Mononuclear cell (primary cell): Measurements from ENCODE around the gene GPRIN2. TPM values are rescaled to one million over a fixed set of nuclear protein-coding genes. Genes with fewer than 3 reads are reported as not detected.
"Not testable (repeated sequence)": the region's sequence is repeated elsewhere in the genome, so short reads cannot be mapped to it uniquely, and the experiment has no call there.

Experiments
- H3K27me3 ChIP-seq: 2 replicates; pipeline ENCODE4 v1.6.0; 2011; ENCODE audit warnings: low read length, control low read depth; ENCODE audit not compliant: insufficient read depth
- H3K4me1 ChIP-seq: 2 replicates; pipeline ENCODE4 v1.5.1; 2011; ENCODE audit warnings: mild to moderate bottlenecking, low read length, control low read depth; ENCODE audit not compliant: insufficient read depth
- H3K4me3 ChIP-seq: 2 replicates; pipeline ENCODE4 v1.5.1; 2011; ENCODE audit warnings: mild to moderate bottlenecking, low read length, moderate library complexity
- H3K9me3 ChIP-seq: 2 replicates; pipeline ENCODE4 v1.5.1; 2011; ENCODE audit warnings: low read depth, mild to moderate bottlenecking, control low read depth, low read length
- total RNA-seq: library from RNA; depleted of rRNA; stranded (reverse); fragments of >200 nt; gene quantifications from one replicate; pipeline ENCODE4 v1.2.3, GENCODE V29; 2012

The GPRIN2 gene
- not detected for total RNA-seq

DNA sequence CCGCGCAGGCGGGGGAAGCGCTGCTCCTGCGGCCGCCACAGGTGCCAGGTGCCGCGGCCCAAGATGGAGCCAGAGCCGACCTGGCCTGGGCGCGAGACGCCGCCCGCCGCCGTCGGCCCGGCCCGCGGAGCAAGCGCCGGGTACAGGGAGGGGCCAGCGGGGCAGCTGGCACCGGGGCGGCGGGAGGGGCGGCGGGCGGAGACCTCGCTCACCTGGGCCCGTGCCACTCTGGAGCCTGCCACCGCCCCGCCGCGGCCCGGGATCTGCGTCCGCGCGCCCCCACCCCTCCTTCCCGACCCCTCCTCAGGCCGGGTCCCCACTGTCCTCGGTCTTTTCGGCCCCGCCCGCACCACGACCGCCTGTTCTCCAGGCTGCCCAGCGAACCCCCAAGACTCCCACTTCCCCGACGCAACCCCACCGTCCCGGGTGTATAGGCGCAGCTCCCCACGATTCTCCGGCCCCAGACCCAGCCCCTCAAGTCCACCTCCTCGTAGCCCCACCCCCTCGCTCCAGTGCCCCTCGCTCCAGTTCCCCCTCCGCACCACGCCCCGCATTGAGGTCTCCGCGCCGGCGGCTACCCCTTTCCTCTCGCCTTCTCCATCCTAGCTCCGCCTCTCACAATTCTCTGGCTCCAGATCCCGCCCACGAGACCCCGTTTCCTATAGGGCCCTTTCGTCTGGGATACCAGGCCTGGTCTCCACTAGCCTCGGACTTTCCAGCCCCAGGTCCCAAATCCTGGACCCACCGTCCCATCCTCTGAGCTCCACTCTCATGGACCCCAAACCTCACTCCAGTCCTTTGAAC lies at the start of gene GPRIN2:
GPRIN2 (minus strand) TSS at position 144 of the 804 bp plus-strand sequence. CDS start 5,922 bp downstream, outside the sequence.
- Histone ChIP-seq H3K9me3 (no peaks in the 10 kb centered on the region), H3K4me3 (no peak within 1 kb of the TSS), H3K27me3 (peaks cover 45% of the 10 kb centered on the region), H3K4me1 (no peaks in the 10 kb centered on the region)

DNA sequence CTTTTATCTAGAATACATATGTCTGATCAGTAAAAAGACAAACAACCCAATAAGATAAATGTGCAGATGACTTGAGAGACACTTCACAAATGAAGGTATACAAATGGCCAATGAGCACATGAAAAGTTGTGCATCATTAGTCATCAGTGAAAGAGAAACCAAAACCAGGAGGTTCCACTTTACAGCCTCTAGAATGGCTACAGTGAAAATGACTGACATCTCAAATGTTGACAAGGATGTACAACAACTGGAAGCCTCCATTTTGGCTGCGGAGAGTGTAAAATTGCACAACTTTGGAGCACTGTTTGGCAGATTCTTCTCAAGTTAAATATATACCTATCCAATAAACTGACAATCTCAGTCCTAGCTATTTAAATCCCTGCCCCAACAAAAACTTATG lies 44.1 kb upstream of the GPRIN2 start:
- H3K27me3 ChIP-seq, H3K9me3 ChIP-seq, H3K4me3 ChIP-seq, H3K4me1 ChIP-seq: not testable (repeated sequence)

DNA sequence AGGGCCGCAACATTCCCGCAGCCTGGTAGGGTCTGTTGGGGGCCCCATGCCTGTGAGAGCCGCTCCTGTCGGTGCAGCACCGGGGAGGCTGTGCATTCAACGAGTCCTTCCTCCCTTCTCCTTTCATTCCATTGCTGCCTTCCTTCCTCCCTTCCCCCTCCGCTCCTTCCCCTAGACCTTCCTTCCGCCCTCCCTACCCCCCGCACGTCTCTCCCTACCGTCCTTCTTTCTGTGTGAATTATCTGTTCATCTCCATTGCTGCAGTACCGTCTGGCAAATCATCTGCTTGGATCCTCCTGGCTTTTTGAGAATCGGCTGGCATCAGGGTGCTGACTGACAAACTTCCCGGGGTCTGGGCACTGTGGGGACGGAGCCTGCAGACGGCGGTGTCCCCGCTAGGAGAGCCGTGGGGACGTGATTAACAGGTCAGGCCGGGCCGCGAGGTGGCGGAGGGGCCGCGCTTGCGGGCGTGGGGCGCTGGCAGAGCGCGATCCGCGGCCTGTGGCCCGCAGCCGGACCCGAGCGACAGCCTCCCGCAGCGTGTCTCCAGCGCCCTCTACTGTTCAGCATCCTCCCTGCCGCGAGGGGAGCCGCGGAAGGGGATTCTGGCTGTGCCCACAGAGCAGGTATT lies 41.3 kb upstream of the GPRIN2 start:
- not testable (repeated sequence) for H3K4me1 ChIP-seq, H3K9me3 ChIP-seq, H3K27me3 ChIP-seq, H3K4me3 ChIP-seq

DNA sequence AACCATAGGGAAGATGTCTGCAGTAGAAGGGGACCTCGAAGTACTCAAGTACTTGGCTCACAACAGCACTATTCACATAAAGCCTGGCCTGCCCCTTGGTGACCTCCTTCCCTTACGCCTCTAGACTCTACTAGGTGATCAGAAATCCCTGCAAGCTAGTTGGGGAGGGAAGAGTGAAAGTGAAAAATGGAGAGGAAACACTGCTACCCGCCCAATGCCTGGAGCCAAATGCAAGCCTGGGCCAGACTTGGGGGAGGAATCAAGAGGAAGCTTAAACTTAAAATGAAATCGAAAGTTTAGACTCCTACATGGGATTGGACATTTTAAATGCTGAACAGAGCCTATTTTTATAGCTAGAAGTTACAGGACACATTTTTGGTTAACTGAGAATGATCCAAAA lies 40.1 kb upstream of the GPRIN2 start:
- not testable (repeated sequence) for H3K4me1 ChIP-seq, H3K27me3 ChIP-seq, H3K9me3 ChIP-seq, H3K4me3 ChIP-seq

DNA sequence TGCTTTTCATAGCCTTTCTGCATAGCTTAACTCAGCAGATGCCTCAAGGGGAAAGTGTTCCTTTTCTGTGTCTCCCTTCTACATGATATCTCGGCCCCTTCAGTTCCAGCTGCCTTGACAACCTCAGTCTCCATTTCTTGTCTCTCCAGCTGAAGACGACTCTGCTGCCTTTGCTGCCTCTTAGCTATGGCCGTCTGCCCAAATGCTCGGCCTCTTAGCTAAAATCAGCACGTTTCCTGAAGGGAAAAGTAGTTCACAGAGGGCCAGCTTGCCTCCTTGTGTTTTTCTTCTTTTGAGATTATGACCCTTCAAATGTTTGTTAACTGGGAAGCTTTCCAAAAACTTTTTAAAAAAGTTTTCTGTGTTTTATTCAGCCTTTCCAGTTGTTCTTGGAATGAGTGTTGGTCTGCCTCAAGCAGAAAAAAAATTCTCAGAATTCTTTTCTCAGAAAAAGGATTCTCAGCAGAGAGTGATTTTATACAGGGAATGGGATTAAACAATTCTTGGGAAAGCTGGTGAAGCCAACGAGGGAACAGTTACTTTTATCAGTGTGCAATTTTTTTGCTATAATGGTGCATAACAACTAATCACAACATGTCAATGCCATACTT lies 38.1 kb upstream of the GPRIN2 start:
- H3K9me3 ChIP-seq, H3K4me3 ChIP-seq, H3K4me1 ChIP-seq, H3K27me3 ChIP-seq: not testable (repeated sequence)

DNA sequence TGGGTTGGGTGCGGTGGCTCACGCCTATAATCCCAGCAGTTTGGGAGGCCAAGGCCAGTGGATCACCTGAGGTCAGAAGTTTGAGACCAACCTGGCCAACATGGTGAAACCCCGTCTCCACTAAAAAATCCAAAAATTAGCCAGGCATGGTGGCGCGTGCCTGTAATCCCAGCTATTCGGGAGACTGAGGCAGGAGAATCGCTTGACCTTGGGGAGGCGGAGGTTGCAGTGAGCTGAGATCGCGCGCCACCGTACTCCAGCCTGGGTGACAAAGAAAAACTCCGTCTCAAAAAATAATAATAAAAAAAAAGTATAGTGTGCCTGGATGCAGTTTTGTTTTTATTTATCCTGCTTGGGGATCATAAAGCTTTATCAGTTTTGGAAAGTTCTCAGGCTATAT lies 36.8 kb upstream of the GPRIN2 start:
- not testable (repeated sequence) for H3K4me1 ChIP-seq, H3K9me3 ChIP-seq, H3K27me3 ChIP-seq, H3K4me3 ChIP-seq

DNA sequence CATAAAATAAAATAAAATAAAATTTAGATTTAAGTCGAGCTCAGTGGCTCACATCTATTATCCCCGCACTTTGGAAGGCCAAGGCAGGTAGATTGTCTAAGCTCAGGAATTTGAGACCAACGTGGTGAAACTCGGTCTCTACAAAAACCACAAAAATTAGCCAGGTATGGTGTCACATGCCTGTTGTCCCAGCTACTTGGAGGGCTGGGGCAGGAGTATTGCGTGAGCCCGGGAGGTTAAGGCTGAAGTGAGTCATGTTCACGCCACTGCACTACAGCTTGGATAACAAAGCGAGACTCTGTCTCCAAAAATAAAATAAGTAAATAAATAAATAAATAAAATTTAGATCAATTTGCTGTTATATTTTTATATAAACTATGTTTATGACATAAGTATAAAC lies 34.6 kb upstream of the GPRIN2 start:
- not testable (repeated sequence) for H3K4me3 ChIP-seq, H3K4me1 ChIP-seq, H3K9me3 ChIP-seq, H3K27me3 ChIP-seq

DNA sequence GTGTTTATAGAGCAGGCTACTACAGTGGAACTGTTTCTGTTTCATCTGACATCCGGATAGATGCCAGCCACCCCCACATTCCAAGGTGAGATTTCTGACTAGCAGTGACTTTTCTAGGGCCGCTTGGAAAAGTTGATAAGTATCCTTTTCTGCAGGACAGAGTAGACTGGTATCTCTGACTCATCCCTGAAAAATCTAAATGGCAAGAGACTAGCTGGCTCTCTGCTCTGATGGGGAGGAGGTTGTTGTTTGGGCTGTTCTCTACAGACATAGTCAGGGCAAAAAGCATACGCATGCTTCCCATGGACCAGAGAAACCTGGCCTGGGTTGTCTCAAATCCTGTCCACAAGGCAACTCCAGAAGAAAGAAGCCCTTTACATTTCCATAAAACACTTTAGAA lies 33.1 kb upstream of the GPRIN2 start:
- not testable (repeated sequence) for H3K27me3 ChIP-seq, H3K4me1 ChIP-seq, H3K4me3 ChIP-seq, H3K9me3 ChIP-seq

DNA sequence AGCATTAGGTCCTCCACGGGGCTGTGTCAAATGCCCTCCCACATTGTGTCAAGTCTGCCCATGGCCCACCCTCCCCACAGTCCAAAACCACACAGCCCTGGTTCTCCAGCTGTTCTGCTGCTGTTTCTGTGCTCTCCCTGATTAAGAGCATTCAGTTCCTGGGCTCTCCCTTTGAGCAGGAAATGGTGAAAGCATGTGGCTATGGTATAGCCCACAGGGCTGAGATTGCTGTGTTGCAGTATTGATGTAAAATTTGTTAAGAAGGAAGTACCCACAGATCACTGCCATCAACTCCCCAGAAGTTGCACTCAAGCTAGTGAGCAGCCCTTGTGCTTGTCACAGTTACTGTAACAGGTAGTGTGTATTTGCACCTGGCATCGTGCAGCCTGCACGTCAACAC lies 31.8 kb upstream of the GPRIN2 start:
- not testable (repeated sequence) for H3K9me3 ChIP-seq, H3K4me3 ChIP-seq, H3K27me3 ChIP-seq, H3K4me1 ChIP-seq

DNA sequence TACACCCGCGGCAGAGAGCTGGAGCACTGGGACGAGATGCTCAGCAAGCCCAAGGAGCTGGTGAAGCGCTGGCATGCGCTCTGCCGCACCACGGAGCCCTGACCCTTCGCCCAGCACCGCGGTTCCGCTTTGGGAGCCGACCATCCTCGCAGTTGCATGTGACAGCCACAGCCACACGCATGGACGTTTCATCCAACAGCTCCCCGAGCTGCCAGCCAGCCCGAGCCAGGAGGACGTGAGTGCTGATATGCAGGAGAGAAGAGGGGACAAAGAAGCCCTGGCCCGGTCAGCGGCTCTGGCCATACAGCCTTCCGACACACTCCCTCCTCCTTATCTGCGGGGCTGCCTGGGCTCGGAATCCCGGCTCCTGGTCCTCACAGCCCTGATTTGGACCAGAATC lies 31.1 kb upstream of the GPRIN2 start:
- H3K27me3 ChIP-seq, H3K4me1 ChIP-seq, H3K9me3 ChIP-seq: not testable (repeated sequence)

DNA sequence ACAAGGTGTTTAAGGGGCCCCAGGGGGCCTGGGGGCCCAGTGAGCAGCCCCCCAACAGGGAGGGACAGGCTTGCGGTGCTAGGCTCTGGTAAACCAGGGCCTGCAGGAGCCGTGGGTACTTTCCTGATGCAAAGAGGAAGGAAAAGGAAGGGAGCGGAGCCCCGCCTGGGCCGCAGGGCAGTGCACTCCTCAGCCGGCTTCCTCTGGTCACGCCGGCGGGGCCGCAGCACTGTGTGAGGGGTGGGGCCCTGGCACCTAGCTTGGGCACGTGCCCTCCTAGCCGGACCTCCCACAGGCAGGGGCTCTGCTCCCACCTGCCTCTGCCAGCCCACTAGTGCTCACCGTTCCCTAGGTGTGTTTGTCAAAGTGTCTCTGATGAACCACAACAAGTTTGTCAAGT lies 28.8 kb upstream of the GPRIN2 start:
- not testable (repeated sequence) for H3K4me3 ChIP-seq

More for the DNA sequence above, 31.1 kb upstream of the GPRIN2 start:
- not testable (repeated sequence) for H3K4me3 ChIP-seq

DNA sequence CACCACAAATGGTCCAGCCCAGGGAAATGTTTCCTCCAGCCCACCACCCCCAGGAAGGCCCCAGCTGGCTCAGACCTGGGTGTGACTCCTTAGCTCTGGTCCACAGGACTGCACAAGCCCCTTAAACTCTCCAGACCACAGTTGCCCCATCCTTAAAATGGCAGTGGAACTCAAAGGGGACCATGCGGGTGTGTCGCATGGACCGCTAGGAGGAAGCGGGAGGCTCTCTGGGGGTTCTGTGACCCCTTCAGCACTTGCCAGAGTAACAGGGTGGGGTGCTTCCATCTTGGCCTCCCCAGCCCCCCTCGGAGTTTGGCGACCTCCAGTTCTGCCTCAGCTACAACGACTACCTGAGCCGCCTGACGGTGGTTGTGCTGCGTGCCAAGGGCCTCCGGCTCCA lies 27.7 kb upstream of the GPRIN2 start:
- H3K4me1 ChIP-seq, H3K9me3 ChIP-seq, H3K4me3 ChIP-seq, H3K27me3 ChIP-seq: not testable (repeated sequence)

More for the DNA sequence above, 28.8 kb upstream of the GPRIN2 start:
- not testable (repeated sequence) for H3K4me1 ChIP-seq, H3K9me3 ChIP-seq, H3K27me3 ChIP-seq

DNA sequence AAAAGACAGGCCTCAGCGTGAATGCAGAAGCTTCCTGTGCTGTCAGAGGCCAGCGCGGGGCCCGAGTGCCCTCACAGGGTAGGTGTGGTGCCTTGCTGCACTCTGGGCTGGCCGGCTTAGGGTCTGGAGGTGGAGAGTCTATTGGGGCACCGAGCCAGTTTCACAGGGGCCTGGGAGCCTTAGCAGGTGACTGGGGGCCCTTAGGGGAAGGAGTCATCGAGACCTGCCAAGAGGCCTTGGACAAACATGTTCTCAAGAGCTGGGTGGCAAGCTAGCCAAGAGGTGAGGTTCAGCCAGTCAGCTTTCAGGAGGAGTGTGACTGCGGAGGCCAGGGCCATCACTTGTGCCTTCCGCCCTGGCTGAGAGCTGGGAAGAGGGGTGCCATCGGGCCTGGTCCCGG lies 26.1 kb upstream of the GPRIN2 start:
- H3K4me1 ChIP-seq, H3K27me3 ChIP-seq, H3K4me3 ChIP-seq, H3K9me3 ChIP-seq: not testable (repeated sequence)

DNA sequence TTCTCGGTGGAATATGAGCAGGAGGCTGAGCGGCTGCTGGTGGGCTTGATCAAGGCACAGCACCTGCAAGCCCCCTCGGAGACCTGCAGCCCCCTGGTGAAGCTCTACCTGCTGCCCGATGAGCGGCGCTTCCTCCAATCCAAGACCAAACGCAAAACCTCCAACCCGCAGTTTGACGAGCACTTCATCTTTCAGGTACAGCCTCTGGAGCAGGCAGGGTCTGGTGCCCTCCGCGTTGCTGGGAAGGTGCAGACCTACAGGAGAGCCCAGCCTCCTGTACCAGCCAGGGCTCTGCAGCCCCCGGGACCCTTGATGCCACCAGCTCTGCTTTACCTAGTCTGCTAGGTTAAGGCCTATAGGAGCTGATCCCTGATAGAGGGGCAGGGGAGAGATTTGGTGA lies 25.5 kb upstream of the GPRIN2 start:
- H3K9me3 ChIP-seq, H3K4me1 ChIP-seq, H3K4me3 ChIP-seq, H3K27me3 ChIP-seq: not testable (repeated sequence)

DNA sequence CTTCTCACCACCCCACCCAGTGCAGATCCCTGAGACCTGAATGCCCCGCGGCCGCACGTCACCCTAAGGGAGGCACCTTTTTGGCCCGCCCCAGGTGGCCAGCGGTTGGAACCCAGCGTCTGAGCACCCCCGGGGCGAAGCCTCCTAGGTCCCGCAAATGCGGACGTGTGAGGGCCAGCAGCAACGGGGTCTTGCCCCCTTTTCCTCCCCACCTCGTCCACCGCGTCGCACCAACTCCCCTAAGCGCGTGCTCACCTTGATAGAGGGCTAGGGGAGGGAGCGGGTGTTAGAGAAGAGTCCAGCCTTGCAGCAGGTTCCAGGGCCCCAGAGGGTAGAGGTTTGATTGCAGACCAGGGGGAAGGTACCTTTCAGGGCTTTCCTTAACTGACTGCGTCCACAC lies 22.9 kb upstream of the GPRIN2 start:
- H3K9me3 ChIP-seq, H3K4me1 ChIP-seq, H3K4me3 ChIP-seq, H3K27me3 ChIP-seq: not testable (repeated sequence)
